SIG-M5 treated with dmso at 0.1 percent for 504 hours (cell line): Measurements from ENCODE around the gene EML1.

Experiments
- DNase-seq: peaks from one replicate; lab custom pipeline; 2025; ENCODE audit not compliant: unreplicated experiment; lab: John Stamatoyannopoulos, UW

The EML1 gene

DNA sequence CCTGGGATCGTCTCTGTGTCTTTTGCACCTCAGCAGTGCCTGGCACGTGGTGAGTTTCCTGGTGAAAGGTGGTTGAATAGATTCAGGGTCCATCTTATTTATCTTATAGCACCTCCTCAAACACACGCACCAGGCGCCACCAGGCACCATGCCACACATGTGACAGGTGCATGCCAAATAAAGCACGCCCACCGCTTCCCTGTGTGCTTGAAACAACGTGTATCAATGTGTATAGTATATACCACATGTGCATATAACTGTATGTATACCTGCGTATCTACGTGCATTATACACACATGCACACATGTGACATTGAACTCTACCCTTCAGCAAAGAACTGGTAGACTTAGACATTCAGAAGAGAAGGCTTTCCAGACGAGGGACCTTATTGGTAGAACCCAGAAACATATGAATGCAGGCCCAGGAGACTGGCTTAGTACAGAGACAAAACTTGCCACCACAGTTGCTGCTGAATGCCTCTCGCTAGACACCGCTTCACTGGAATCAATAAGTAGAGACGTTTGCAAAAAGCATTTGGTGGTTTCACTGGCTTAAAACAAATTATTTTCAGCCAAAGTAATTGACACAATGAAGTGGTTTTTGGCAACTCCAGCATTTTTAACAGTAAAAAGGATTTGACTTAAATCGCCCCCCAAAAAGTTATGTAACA, 10.0 kb downstream of the EML1 start:
- no peak for DNase-seq

- no peak for DNase-seq
These were observed 10.6 kb downstream of the EML1 start for GRCh38 chr14:99803803-99804202.

DNA sequence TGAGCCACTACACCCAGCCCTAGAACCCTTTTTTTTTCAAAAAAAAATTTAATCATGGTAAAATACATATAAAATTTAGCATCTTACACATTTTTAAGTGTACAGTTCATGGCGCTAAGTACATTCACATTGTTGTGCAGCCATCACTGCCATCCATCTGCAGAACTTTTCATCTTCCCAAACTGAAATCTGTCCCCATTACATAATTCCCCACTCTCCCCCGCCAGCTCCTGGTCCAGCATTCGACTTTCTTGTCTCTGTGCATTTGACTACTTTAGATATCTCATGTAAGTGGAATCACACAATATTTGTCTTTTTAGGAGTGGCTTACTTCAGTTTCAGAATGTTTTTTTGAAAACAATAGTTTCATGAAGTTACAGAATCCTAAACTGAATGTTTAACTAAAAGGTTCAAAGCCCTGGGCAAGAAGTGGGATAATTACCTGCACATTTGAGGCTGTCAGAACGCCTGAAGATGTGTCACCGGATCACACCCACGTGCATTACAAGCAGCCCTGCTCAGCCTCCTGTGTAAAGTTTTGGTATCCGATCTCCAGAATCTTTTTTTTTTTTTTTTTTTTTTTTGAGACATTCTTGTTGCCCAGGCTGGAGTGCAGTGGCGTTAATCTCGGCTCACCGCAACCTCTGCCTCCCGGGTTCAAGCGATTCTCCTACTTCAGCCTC, 12.7 kb downstream of the EML1 start:
- no peak for DNase-seq

DNA sequence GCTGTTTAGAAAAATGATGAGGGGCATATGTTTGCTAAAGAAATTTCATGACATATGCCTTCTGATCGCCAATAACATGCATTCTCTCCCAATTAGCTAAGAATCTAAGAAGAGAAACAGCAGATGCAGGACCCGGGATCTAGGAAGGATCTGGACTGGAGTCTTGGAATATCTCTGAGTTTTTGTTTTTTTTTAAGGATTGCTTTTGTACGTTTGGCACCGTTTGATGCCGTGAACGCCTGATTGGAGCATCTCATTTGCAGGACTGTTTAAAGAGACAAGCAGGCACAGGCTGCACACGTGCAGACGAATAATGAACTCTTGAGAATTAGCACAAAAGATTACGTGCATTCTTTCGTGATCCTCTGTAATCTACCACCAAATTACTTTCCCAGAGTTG, 13.6 kb downstream of the EML1 start:
- DNase-seq, result no peak

DNA sequence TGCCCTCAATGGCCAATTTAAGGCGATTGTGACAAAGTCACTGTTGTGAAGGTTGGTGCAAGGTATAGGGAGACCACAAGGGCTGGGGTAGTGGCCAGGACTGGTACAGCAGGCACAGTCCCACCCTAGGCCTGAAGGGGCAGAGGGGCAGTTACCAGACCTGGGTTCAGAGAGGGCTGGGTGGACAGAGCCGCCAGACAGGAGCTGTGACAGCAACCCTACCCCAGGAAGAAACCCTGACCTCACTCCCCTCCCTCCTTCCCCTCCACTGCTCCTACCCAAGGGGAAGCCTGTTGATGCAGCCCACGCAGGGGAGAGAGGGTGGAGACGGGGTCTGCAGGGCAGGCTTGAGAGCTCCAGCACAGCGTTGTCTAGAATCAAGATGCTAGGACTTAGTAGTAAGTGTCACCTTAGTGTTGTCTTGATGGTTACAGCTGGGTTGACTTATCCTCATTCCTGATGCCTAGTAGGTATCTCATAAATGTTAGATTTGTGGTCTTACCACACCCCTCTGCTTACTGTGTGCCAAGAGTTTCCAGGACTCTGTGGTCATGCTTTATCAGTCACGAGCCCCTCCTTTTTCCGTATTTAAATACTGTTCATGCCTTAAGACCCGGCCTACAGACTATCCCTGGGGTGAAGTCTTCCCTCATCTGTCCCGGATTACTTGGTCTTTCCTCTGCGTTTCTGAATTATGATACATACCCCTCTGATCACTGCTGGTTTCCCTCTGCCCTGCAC, 14.4 kb downstream of the EML1 start:
- DNase-seq, result no peak

GRCh38 chr14:99808154-99808505, 14.9 kb downstream of the EML1 start:
- DNase-seq, result no peak

GRCh38 chr14:99808515-99808914, 15.3 kb downstream of the EML1 start:
- no peak for DNase-seq

DNA sequence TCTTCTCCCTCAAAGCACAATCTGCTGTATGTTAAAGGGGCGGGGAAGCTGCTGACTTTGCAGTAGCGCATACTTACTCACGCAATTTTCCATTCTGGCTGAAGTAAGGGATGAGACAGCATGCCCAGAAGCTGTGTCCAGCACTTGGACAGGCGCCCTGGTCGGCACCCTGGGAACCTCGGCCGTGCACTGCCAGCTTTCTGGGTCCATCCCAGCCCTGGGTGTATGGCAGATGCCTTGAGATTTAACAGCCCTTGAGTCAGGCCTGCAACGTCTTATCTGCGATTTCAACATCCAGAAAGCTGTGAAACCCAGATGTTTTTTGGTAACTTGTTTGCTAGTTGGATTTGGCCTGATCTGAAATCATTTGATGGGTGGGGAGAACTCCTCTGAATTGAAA, 16.1 kb downstream of the EML1 start:
- no peak for DNase-seq

DNA sequence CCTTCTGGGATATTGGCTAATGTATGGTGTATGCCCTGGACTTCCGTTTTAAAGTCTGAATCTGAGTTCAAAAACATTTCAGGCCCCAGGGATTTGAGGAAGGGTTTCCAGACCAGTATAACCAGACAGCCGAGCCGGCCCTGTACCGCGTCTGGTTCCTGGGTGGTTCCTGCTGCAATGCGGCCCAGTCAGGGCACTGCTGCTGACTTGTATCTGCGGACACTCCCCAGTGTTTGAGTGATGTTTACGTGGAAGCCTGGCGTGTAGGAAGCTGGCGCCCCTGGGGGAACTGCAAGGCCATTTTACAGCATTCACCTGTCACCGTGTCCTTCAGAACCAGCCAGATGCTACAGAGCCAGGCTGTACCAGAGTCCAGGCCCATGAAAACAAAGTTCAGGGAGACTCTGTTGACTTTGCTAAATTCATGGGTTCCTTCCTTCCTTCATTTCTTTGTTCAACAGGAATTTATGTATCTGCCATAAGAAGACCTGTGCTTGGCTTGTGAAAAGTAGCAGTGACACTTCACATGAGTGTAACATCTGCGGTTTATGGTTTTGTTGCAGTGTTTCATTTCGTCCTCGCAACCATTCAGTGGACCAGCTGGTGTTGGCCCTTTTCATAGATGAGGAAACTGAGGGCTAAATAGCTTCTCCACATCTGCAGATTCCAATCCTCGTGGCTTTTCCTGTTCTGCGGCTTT, 16.8 kb downstream of the EML1 start:
- peak; percentile 21 for DNase-seq

GRCh38 chr14:99810559-99810874, 17.3 kb downstream of the EML1 start:
- DNase-seq, result no peak

DNA sequence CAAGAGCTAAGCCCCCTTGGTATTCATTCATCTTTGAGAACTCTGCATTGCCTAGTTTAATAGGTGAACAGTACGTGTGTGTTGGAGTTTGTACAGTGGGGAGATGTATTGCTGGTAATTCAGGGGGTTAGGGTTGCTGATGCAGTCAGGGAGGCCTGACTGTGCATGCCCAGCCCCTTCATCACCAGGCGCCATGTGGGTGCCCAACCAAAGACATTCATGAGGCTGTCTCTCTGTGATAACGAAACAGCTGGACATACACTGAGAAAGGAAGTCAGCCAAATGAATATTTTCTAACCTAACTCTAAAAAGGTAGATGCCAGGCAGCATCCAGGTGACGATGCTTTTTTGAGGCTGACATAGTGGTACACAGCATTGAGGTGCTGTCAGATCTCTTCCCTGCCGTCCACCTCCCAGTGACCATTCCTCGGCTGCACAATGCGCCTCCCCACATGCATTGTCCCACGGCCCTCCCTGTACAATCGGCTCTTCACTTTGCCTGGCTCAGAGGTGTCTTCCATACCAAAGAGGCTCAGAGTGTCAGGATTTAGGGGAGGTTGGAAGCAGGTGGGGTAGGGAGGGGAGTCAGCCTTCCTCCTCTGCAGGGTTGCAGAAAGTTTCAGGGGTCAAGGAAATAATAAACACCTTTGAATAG, 19.0 kb downstream of the EML1 start:
- DNase-seq, result no peak

GRCh38 chr14:99812892-99813291, 19.7 kb downstream of the EML1 start:
- no peak for DNase-seq

- no peak for DNase-seq
These were observed 22.5 kb downstream of the EML1 start for GRCh38 chr14:99815696-99816095.

DNA sequence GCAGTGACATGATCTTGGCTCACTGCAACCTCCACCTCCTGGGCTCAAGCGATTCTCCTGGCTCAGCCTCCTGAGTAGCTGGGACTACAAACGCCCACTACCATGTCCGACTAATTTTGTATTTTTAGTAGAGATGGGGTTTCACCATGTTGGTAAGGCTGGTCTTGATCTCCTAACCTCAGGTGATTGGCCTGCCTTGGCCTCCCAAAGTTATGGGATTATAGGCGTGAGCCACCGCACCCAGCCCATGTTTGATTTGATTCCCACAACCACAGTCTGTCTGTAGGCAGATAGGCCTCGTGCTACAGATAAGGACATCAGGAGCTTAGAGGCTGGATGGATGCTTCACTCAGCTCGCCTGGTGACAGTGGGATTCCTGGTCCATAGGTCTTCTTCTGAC, 23.0 kb downstream of the EML1 start:
- no peak for DNase-seq

DNA sequence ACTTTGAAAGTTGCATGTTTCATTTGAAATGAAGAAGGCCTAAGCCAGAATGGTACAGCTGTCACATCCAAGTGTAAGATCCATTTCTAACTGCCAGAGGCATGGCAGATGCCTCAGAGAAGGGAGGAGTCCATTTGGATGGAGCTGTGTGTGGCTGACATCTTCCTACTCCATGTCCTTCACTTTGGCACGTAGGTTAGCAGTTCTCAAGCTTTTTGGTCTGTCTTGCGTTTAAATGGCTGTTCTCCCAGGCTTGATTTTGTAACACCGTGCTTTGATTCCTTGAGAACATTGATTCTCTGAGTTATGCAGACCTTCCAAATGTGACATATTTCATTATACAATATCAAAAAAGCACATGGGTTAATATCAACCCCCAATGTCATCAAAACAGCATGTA, 23.4 kb downstream of the EML1 start:
- DNase-seq, result no peak

DNA sequence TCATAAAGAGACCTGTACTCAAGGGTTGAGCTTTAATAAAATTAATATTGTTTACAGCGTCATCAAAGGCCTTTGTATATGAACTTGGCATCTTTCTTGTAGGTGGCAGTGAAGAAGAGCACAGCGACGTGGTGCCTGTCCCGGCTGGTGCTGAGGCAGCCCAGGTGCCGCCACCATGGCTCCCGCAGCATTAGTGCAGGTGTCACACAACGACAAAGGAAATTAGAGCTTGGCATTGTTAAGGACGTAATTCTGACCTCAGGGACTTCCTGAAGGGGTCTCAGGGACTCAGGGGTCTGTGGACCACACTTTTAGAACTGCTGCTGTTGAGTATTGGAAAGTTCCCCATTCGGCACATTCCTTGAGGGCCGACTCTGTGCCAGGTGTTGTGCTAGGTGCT, 24.1 kb downstream of the EML1 start:
- DNase-seq, result no peak

- no peak for DNase-seq
These were observed 25.4 kb downstream of the EML1 start for GRCh38 chr14:99818503-99819036.

- DNase-seq, result no peak
These were observed 26.3 kb downstream of the EML1 start for GRCh38 chr14:99819514-99819913.

GRCh38 chr14:99820702-99821331, 27.6 kb downstream of the EML1 start:
- no peak for DNase-seq
